Stimulated activated CD4-positive, alpha-beta T cell treated with anti-CD3 and anti-CD28 coated beads, Interleukin-4, amount 100 ng/mL, for 48 hours (primary cell): ENCODE data around the gene RGS7.
A peak's percentile ranks its signal among the peaks of the same experiment; 100 is the strongest.

Experiments
- DNase-seq, 2 donors: peaks; one replicate each; pipeline ENCODE4 v3.0.0-alpha.2; 2020; ENCODE audit warnings: low read depth in 2 of 2

RGS7 gene

GRCh38 chr1:241356519-241357365 lies at the start of gene RGS7:
RGS7 (minus strand) TSS chr1:241357205.
- peak in 1 of 2 donors; percentile 2 for DNase-seq

DNA sequence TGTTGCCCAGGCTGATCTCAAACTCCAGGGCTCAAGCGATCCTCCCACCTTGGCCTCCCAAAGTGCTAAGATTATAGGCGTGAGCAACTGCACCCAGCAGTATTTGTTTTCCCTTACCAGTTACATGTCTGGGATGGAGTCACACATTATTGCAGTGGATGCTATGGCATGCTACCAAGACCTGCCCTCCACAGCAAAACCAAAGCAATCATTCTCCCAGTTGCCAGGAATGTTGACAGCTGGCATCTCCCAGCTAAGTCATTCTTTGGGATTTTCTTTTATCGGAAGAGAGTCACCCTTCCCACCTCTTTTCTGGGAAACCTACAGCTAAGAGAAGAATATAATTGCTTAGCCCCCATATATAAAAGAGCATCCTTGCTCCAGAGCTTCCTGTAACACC lies 49.4 kb upstream of the RGS7 start:
- DNase-seq, result no peak

- DNase-seq, result no peak
Measured at GRCh38 chr1:241401156-241401555, 44.2 kb upstream of the RGS7 start.

DNA sequence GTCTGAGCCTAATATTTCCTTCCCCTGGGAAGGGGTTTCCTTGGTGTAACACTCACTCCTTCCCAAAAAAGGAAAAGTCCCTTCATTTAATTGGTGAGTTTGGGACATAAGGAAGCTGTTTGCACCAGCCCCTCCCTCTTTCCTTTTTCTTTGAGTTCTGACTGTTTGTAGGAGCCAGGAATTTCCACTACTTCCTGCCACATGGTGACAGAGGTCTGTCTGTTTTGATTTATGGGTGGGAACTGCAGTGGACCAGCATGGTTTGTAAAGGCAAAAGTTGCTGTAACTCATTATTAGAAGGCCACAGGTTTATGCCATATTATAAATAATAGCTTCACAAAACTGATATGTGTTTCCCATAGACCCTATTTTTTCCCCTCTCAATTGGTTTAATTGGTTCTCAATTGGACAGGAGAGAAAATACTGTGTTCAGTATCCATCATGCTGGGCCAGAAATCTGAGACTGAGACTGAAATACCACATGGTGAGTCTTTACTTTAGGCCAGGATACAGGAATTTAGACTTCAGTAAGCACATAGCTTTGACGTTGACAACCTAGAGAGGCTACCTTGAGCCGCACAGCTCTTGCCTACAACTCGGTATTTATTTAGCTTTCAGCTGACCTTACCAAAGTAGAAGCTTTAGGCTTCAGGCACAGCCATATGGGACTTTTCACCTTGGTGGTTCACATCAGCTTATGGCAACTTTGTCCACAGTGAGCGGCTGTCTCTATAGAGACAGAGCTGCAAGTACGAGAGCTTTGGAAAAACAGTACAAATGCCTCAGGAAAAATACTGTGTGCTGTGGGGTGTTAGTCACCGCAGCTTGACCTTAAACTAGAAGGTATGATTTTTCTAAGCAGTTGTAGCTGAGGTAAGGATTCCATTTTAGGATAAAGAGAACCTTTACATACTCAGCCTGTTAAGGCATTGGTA lies 40.0 kb upstream of the RGS7 start:
- DNase-seq, result no peak

DNA sequence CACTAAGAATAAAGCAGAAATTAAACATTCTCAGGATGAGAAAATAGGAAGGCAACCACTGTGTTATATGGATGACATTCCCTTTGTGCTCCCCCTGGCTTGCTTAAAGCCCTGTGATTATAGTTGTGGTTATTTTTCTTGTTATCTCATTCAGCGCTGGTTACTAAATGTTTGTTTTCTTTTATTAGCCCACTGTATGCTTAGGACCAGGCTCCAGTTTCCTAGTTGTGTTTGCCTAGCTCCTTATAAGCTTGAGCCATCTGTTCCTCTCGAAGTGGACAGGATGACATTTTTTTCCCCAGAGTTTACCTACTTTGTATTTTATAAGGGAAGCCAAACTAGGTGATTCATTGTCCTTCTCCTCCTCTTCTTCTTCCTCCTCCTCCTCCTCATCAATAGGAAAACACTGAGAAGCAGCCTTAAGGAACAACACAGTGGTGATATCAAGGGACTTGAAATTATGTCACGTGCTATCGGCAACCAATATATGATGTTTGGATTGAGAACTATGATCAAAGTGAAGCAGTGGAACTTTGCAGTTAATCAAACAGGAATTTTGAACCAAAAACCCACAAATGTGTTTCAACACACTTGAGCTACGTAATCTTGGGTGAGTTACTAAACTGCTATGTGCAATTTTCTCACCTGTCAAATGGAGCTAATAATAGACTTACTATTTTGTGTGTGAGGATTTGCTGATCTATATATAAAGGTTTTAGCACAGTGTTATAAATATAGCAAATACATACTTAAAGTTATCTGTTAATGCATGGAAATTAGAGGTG lies 35.1 kb upstream of the RGS7 start:
- no peak for DNase-seq

GRCh38 chr1:241390526-241390925 lies 33.5 kb upstream of the RGS7 start:
- DNase-seq, result no peak

DNA sequence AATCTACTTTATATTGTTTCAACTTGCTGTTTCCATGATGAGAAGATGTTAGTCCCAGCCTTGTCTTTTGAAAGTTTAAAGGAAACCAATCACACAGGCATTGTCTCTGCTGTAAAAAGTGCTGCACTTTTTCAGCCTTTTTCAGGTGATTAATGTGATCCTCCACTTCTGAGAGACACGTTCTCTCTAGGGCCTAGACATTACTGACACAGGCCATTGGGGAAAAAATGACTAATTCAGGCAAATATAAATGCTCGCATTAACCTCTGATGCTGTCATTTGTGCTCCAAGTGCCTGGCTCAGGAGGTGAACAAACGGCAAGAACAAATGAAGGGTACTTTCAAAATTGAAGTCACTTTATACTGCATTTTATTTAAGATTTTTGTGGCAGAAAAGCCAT lies 32.4 kb upstream of the RGS7 start:
- DNase-seq, result no peak

GRCh38 chr1:241387216-241387615 lies 30.2 kb upstream of the RGS7 start:
- no peak for DNase-seq

GRCh38 chr1:241376701-241377100 lies 19.7 kb upstream of the RGS7 start:
- DNase-seq, result no peak

DNA sequence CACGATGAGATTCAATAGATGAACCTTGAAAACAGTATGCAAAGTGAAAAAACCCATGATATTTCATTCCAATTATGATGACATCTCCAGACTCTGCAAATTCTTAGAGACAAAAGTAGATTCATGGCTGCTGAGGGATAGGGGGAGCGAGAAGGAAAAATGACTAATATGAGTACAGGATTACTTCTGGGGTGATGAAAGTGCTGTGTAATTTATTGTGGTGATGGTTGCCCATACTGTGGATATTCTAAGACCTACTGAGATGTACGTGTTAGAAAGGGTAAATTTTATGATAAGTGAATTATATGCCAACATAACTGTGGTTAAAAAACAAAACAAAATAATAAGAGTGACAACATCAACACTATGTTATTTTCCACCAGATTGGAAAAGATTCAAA lies 18.9 kb upstream of the RGS7 start:
- no peak for DNase-seq

DNA sequence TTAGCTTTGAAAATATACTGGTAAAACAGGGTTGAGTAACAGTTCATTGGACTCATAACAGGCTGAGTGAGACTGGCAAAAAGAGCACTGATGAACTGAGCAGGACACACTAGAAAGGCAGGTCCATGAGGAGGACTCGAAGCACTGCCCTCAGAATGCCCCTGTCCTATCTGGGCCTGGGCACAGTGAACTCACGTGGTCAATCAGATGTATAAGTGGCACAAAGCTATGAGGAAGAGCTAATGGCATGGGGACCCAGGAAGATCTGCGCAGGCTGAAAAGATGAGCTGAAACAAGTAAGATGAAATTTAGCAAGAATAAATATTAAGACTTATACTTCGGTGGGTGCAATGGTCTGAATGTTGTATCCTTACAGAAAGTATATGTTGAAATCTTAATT lies 9.2 kb upstream of the RGS7 start:
- no peak for DNase-seq

GRCh38 chr1:241362350-241362749 lies 5.3 kb upstream of the RGS7 start:
- DNase-seq, result no peak

DNA sequence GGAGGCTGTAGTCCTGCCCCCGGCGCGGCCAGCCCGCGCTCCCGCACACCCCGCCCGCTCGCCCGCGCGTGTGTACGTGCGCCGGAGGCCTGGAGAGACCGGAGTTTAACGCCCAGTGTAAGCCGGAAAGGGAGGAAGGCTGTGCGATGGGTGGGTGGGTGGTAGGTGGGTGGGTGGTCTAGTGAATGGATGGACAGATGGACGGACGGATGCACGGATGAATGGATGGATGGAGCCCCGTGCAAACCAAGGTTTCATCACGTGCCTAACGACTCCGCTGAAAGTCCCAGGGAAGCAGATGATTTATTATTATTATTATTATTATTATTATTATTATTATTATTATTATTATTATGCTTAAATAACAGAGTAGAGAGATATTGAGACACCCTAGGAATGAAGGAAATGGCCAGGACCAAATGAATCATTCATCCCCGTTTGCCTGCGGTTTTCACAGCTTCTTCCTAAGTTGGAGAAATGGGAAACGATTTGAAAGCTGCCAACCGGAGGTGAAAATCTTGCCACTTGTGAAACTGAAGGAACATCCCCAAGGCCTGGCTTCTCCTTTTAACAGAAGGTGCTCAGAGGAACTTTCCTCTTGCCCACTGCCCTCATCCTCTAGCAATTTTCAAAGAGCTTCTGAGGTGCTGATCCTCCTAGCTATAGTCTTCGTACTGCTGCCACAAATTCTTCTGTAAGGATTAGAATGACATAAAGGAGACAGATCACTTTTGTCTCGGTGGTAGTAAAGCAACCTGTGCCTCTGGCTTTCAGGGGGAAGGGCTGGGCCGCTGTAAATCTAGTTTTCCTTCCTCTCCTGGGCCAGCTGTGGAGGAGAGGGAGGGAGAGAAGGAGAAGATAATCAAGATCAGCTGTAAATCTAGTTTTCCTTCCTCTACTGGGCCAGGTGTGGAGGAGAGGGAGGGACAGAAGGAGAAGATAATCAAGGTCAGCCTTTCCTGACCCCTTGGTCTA lies 648 bp upstream of the RGS7 start:
- no peak for DNase-seq

DNA sequence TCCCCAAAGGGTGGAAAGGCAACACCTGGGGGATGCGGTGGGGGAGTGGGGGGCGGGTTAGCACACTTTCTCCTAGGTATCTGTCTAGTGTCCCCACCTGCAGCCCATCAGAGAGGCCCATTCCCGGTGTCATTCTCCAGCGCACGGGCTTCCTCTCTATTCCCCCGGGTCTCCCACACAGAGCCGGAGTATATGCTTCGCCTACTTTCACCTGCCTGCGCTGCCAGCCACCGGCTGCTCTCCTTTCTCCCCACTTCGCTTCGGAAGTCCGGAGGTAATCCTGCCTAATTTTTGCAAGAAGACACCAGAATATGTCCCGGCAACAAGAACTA lies 852 bp downstream of the RGS7 start:
- DNase-seq, result no peak

- DNase-seq, result no peak
Measured at GRCh38 chr1:241355311-241356010, 1.5 kb downstream of the RGS7 start.

DNA sequence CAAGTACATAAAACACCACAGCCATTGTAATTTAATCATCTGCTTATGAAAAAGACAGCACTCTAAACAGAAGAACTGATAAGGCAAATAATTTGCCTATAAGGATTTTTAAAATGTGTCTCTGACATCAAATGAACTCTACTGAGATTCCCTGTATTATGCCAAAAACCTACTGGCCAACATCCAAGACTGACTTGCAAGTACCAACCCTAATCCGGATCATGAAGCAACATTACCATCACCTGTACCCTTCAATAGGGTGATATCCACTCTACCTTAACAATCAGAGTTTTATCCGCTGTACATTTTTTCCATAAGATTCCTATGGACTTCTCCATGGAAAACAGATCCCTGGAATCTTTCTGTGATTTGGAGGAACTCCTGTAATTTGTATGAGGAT lies 4.6 kb downstream of the RGS7 start:
- no peak for DNase-seq

DNA sequence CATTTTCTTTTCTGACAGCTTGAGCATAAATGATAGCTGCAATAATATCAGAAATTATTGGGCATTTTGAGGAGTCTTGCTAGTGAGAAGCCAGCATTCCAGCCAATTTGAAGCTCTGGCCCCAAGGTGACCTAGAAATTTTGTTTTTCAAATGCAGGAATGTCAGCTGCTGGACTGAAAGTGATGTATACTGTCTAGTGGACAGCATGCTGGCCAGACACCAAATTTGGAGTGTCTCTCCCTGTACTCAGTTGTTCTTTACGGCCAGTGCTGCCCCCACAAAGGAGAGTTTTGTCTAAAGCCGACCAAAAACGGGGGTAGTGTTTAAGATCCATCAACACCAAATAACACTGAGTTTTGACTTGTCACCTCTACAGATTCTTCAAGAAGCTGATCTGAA lies 5.2 kb downstream of the RGS7 start:
- no peak for DNase-seq

GRCh38 chr1:241343956-241344355 lies 13.0 kb downstream of the RGS7 start:
- DNase-seq, result no peak

- no peak for DNase-seq
Measured at GRCh38 chr1:241336335-241336734, 20.7 kb downstream of the RGS7 start.

DNA sequence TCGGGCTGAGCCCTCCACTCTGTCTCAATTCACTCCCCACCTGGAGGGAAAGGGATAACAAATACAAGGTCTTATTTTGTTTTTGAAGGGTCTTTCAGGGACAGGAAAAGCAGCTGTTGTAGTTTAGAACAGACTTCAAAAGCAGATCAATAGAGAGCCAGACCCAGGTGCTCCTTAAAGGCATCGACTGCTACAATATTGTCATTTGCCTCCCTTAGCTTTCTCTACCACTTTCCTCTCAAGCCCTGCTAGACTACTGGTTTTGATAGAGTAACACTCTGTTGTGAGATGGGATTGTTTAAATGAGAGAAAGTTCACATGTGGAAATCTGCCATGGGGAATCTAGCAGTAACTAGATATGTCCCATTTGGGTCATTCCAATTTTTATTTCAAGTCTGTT lies 24.0 kb downstream of the RGS7 start:
- no peak for DNase-seq
